Raji (cell line): Measurements from ENCODE around the gene CLN6.

Experiments used
- POLR2A ChIP-seq: IDR thresholded peaks from 2 replicates; pipeline ENCODE4 v1.6.1; 2011; ENCODE audit warnings: low read depth, low read length, control low read depth; ENCODE audit not compliant: insufficient read depth

Gene CLN6

DNA sequence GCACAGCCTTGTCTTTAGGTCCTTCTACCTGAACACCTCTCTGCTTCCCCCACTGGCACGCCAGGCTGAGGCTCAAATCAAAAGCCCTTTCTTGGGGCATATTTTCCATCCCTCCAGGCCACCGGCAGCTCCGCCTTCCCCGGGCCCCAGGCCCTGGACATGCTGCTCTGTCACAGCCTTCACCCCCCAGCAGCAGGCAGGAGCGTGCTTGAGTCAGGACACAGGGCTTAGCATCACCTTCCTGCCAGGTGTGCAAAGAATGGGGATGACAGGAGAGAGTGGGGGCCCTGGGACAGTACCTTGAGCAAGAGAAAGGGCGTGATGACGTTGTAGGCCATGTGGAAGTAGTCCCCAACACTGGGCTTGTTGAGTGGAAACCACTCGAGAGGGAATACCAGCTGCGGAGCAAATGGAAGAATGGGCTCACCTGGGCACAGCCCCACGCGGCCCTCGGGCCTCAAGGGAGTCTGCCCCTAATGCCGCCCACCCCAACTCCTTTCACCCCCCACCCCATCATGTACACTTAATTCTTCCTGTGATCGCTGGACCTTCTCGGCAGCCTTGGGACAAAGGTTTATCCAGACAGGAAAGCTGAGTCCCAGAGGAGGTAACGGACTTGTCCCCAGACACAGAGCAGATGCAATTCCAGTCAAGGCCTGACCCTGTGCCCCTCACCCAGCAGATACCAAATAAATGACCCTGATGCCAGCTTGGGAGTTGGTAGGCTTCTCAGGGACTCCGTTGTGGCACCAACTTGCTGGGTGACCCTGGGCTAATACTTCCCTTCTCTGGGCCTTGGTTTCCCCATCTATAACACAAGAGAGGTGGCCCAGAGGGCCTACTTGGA is 15.3 kb downstream of the CLN6 start:
- TF ChIP-seq POLR2A, result no peak

- TF ChIP-seq POLR2A, result no peak
Measured at GRCh38 chr15:68211656-68212320, 17.7 kb downstream of the CLN6 start.

DNA sequence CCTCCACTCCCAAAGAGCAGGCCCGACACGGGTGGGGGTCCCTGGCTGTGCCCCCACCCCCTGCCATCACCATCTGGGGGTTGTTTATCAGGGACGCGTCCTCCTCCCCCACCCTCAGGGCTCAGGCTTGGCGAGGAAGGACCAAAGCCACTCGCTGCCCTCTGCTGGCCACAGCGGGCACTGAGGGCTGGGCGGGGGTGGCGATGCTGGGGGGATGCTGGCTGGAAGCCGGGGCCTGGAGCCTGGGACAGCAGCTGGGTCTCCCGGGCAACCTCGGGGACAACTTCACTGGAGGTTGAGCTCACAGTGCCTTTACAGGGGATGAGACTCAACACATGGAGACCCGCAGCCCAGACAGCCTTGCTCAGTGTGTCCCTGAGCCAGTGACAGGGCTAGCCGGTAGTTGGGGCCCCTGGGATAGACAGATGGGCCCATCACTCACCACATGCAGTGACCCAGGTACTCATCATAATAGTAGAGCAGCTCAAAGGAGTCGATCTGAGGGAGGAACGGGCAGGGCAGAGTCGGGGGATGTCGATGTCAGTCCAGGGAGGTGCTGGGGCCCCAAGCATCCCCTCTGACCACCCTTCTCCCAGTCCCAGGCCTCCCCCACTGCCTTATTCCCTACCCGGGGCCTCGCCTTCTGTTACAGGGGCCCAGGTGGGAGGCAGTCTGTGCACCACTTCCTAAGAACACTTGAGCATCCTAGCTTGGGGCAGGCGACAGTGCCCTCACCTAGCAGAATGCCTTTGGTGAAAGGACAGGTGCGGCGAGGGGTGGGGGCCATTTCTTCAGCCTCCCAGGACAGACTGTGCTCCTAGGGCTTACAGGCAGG is 18.5 kb downstream of the CLN6 start:
- no peak for TF ChIP-seq POLR2A

DNA sequence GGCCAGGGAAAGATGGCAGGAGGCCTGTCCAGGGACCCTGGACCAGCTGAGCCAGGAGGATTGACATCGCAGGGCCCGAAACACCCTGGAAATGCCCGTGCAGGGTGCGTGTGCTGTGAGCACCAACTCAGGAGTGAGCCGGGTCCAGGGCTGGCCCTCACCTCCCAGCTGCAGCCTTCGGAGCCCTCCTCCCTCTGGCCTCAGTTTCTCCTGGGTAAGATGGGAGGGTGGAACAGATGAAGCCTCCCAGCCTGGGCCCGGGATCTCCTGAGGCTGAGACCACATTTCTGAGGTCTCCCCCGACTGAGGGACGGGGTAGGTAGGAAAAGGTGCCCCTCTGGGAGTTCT is 19.1 kb downstream of the CLN6 start:
- no peak for TF ChIP-seq POLR2A

- TF ChIP-seq POLR2A, result no peak
Measured at GRCh38 chr15:68209735-68210408, 19.7 kb downstream of the CLN6 start.

- TF ChIP-seq POLR2A, result no peak
Measured at GRCh38 chr15:68209272-68209671, 20.3 kb downstream of the CLN6 start.

- no peak for TF ChIP-seq POLR2A
Measured at GRCh38 chr15:68208636-68209240, 20.8 kb downstream of the CLN6 start.

DNA sequence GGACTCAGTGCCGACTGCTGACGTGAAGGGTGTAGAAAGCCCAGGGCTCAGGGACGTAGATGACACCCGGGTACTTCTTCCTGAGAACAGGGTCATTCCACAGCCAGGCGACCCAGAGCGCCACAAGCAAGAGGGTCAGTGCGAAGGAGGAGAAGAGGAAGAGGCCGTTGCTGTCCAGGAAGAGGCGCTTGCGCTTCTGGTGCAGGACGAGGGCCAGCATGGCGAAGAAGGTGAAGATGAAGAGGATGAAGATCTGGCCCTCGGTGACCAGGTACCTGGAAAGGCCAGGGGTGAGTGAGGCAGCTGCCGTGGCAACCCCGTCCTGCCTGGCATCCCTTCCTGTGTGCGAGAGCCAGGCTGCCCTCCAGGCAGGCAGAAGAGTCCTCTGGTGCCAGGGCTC is 21.4 kb downstream of the CLN6 start:
- TF ChIP-seq POLR2A, result no peak

DNA sequence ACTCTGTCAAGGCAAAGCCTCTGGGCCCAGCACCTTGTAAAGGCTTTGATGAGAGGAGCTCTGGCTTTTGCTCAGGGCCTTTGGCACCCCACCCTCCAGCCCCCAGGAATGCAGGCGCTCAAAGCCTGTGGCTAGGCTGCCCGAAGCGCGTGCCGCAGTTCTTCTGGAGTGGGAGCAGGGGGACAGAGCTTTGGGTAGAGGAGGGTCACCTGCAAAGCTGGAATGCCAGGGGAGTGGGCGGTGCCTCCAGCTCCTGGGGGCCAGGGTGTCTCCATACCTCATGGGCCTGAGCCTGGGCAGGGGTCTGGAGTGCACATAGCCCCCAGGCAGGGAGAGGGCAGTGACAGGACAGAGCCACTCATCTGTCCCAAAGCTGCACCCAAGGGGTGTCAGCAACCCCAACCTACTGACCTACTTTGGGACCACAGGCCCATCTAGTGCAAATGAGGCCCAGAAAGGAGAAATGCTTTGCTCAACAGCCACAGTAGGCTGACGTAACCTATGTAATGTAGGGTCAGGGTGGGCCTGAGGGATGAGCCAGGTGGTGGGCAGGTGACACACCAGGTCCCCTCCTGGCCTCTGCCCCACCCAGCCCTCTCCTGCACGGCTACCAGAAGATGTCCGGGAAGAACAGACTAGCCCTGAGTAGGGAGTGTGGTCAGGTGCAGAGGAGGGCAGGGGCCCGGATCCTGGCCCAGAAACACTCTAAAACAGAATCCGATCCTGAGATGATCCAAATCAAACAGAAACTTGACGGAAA is 22.2 kb downstream of the CLN6 start:
- TF ChIP-seq POLR2A, result no peak

DNA sequence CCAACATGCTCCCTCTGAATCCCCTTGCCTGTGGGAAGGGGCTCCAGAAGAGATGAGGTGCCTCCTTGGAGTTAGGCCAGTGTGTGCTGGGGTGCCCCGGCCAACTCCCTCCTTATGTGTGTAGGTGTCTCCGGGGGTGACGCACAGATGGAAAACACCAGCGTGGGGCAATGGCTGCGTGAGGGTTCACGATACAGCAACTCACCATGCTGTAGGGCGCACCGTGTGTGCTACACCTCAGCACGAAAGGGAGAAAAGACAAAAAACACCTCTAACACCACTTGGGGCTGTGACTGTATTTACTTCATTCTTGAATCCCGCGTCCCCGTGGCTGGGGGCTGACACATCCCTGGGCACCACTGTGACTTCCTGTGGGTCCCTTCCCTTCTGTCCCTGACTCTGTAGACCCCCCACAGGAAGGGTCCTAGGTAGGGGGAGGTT is 22.8 kb downstream of the CLN6 start:
- no peak for TF ChIP-seq POLR2A

- no peak for TF ChIP-seq POLR2A
Measured at GRCh38 chr15:68205954-68206539, 23.5 kb downstream of the CLN6 start.

DNA sequence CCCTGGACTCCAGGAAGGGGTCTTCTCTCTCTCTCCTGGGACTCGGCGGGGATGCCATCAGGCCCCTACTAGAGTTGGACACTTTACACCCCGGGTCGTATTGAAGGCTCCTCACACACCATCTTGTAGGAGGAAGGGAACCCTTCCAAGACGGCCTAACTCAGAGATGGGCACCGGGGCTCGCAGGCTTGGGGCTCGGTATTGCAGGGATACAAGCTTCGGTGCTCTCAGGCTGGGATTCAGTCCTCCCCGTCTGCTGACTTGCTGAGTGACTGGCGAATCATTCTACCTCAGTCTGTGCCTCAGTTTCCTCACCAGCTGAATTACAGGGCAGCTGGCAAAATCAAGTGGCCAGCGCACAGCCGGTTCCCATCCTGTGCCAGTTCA is 24.0 kb downstream of the CLN6 start:
- TF ChIP-seq POLR2A, result no peak

DNA sequence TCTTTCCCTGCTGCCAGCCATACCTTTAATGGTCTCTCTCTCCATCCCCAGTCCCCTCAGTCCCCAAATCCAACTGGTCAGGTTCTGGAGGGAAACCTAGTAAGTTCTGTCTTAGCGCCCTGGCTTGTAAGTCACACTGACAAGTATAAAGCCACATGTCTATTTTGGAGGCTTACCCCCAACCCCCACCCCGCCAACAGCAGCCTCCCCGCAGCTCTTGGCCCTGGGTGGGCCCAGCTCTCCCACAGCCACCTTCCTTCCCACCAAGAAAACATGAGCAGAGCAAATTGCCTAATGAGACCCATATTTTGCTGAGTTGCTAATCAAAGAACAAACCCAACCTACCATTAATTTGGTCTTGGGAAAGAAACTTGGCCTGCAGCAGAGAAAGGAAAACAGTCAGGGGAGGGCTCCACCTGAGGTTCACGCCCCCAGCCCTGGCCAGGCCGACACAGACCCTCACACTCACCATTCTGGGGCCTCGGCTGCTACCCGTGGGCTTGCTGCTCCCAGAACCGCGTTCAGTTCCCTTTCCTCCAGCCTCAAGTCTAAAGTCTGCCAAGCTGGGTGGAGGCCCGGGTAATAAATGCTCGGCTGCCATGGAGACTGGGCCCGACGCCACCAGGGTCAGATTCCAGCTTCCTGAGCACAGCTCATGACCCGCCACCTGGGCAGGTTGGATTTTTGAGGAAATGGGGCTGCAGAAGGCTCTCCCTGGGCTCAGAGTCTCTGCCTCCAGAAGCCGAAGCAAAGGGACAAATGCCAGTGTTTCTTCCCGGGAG is 24.6 kb downstream of the CLN6 start, which contains the start of gene CALML4:
Gene CALML4 (minus strand): TSS at position 557 of the 782 bp plus-strand sequence. CDS start 85 bp downstream, at position 472.
- no peak for TF ChIP-seq POLR2A
